Left hindlimb (tissue), 1 donor: ENCODE results near the gene LRRC8D.

Source experiments
- DNase-seq: peaks from one replicate; pipeline ENCODE4 v3.0.0-alpha.2; 2018

LRRC8D gene

DNA sequence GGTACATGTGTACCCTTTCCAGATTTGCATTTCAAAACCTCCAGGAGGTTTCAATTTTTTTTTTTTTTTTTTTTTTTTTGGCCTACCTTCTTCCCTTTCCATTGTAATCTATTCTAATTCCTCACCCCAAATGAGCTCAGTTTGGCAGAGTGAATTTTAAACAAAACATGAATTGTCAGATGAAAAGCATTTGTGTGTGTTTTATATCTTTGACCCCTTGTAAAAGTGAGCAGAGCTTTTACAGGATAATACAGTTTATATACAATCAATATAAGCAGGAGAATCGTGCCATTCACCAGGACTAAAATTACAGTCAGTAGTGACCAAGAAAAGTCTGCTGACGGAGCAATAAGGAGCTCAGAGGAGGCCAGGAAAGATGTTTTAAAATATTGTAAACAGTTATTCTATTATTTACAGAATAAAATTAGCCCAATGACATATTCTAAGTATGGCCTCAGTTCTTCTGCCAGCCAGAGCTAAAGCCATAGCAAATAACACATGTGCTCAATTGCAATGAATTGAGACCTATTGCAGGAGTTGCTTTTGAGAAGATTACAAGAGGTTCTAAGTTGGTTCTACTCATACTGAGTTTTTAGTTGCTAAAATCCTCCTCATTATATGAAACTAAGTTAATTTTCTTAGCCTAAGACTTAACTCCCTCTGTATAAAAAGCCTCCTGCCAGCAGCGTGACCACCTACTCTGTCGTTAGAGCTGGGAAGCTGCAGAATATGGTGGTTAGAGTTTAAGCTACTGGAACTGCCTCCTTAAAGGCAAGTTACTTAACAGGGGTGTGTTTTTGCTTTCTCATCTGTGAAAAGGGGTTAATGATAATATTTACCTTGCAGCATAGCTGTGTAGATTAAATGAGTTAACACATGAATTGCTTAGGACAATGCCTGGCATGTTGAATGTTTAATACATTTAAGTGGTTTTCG is 123.3 kb downstream of the LRRC8D start:
- no peak for DNase-seq

DNA sequence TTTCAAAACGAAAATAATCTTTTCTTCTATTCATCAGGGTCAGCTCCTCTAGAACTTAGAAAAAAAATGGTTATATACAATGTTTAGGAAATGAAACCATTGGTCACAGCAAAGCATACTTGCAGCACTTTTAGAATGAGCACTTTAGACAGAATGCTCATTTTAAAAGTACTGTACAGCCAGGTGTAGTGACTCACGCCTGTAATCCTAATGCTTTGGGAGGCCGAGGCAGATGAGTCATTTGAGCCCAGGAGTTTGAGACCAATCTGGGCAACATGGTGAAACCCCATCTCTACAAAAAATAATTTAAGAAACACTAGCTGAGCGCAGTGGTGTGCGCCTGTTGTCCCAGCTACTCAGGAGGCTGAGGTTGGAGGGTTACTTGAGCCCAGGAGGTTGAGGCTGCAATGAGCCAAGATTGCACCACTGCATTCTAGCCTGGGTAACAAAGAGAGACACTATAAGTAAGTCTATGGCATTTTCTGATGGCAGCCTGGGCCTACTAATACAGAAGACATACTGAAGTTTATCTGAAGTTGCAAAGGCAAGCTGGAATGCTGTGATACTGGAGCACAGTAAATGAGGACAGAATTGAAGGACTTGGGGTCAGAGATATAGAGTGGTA is 125.1 kb downstream of the LRRC8D start:
- no peak for DNase-seq

DNA sequence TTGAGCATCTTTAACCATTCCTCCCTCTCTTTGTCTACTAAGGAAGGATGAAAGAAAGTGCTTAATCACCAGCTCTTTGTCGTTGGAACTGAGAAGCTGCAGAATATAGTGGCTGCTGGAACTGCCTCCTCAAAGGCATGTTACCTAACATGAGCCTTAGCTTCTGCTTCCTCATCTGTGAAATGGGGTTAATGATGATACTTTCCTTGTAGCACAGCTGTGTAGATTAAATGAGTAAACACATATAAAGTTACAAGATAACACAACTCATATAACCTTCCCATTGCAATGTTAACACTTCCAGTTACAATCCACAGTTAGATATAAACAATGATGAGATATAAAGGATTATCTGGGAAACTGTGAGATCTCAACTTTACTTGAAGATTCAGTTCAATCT is 125.7 kb downstream of the LRRC8D start:
- DNase-seq = no peak

DNA sequence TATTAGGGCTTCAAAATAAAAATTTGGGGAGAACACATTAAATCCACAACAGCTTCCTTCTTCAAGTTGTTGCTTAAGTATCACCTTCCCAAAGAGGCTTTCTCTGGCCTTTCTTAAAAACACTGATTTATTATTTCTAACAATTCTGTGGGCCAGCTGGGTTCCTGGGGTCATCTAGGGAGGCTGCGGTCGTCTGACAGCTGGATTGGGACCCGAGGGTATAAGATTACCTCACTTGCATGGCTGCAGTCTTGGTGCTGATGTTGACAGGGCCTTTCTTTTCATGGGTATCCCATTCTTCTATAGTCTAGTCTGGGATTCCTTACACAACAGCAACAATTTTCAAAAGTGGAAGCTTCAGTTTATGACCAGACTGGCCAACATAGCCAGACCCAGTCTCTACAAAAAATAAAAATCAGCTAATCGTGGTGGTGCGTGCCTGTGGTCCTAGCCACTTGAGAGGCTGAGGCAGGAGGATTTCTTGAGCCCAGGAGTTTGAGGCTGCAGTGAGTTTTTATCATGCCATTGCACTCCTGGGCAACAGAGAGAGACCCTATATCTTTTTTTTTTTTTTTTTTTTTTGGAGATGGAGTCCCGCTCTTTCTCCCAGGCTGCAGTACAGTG is 128.0 kb downstream of the LRRC8D start:
- no peak for DNase-seq

DNA sequence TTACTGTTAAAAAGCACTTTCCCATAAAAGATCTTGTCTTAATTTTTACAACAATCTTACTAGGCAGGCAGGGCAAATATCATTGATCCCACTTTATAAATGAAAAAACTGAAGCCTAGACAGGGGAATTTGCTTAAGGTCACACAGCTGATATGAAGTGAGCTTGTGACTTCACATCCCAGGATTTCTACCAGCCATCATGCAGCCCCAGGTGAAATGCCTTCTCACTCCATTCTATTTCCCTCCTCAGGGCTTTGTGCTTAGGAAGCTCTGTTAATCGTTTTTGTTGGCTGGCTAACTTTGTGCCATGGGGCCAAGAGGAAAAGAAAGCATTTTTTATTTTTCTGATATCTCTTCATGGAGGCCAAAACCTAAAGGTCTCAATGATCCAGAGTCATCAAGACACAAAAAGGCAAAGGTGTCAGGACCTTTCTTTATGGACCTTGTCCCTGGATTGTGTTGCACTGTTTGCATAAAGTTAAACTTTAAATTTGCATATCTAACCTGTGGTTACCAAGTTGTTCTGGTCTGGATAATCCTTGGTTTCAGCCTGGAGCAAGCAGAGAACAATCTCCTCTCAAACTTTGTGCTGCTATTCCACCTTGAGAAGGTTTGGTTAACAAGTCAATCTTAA is 129.3 kb downstream of the LRRC8D start:
- DNase-seq = no peak

DNA sequence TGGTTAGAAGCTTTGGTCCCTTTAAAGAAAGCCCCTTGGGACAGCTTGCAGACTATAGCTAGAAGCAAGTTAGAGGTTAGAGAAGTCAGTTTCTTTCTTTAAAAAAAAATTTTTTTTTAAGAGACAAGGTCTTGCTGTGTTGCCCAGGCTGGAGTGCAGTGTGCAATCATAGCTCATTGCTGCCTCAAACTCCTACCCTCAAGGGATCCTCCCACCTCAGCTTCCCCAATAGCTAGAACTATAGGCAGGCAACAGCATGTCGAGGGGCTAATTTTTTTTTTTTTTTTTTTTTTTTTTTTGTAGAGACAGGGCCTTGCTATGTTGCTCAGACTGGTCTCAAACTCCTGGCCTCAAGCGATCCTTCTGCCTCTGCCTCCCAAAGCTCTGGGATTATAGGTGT is 129.9 kb downstream of the LRRC8D start:
- DNase-seq = no peak

DNA sequence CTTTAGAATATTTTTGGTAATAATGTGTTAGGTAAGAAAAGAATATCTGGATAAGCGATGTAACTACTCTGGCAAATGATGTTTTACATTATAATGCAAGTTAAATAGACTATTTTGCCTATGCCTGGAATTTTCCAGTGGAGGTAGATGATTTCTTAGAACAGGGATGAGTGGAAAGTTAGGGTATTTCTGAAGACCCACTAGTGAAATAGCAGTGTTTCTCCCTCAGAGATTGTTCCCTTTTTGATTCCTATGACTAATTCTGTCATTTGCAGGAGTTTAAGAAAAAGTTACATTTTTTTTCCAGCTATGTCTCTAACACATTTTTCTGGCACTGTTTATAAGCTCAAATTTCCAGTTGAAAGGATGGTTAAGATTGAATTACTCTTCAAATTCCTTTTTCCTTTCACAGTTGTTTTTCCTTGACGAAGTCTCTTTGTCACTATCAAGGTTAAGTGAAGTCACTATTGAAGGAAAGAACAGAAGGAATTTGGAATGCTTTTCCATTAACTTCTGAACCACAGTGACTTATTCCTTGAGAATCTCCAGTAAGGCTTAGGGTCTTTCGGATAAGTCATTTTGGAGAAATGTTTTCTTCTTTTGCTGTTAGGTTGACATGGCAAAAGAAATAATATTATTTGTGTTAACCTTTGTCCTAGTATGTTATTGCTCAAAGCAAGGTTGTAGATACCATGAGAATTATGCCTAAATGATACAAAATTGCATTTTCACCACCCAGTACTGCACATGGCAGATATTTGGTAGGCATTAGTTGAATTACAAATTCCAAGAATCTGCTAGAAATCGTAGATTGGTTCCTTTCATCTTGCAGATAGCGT is 131.2 kb downstream of the LRRC8D start:
- DNase-seq = no peak

DNA sequence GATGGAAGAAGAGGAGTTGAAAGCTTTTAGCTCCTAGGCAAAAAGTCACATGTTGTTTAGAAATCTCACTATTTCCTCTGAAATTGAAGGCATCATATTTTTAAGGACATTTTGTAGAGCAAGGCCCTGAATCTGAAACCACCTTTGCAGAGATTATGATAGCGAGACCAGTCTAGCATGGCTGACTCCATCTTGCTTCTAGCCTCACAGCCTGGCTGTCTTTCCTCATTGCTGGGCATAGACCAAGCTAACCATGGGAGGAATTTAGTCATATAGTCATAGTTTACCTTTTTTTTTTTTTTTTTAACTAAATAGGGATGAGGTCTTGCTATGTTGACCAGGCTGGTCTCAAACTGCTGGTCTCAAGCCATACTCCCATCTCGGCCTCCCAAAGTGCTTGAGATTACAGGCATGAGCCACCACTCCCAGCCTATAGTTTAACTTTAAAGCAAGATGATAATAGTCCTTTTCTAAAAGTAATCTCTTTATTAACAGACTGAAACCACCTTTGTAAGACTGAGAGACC is 131.8 kb downstream of the LRRC8D start:
- DNase-seq = no peak

DNA sequence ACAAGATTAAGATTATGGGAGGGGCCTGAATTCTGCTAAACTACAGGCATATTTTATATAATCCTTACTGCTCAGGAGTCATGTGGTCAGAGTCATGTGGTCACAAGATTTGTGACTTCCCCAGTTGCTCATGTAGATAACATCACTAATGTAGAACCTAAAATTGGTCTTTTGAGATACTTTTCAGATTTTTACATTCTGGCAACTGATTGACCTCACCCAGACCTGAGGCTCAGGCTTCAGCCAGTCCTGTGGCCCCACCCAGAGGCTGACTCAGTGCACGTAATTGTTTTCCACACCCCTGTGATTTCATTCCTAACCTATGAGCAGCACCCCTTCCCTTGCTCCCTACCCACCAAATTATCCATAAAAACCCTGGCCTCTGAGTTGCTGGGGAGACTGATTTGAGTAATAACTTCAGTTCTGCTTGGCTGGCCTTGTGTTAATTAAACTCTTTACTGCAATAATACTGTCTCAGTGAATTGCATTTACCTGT is 132.3 kb downstream of the LRRC8D start:
- DNase-seq = no peak

DNA sequence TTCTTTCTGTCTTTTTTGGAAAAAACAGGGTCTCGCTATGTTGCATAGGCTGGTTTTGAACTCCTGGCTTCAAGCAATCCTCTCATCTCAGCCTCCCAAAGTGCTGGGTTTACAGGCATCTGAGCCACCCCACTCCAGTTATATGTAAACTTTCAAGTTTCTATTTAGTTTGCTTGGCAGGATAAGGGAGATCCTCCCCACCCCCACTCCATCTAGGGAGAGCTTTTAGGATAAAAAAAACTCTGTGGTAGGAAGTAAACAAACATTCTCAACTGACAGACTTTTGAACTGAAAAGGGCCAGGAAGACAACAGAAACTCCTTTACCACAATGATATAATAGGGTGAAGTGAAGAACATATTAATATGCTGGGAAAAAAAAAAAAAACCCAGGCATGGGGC is 133.1 kb downstream of the LRRC8D start:
- no peak for DNase-seq

DNA sequence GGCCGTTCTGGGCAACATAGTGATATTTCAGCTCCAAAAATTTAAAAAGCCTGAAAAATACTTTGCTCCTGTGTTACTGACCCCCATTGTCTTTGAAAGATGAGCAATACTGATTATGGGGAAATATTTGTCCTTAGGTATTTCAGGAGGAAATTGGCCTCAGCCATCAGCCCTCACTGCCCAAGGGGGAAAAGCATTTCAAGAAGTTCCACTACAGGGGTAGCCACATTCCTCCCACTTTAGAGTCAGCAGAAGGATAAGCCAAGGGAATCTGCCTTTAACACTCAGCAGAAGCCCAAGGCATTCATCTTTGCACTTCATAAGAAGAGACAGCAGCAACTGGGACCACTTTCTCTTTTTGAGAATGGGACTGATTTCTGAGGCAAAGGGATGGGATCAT is 133.6 kb downstream of the LRRC8D start:
- DNase-seq = no peak

DNA sequence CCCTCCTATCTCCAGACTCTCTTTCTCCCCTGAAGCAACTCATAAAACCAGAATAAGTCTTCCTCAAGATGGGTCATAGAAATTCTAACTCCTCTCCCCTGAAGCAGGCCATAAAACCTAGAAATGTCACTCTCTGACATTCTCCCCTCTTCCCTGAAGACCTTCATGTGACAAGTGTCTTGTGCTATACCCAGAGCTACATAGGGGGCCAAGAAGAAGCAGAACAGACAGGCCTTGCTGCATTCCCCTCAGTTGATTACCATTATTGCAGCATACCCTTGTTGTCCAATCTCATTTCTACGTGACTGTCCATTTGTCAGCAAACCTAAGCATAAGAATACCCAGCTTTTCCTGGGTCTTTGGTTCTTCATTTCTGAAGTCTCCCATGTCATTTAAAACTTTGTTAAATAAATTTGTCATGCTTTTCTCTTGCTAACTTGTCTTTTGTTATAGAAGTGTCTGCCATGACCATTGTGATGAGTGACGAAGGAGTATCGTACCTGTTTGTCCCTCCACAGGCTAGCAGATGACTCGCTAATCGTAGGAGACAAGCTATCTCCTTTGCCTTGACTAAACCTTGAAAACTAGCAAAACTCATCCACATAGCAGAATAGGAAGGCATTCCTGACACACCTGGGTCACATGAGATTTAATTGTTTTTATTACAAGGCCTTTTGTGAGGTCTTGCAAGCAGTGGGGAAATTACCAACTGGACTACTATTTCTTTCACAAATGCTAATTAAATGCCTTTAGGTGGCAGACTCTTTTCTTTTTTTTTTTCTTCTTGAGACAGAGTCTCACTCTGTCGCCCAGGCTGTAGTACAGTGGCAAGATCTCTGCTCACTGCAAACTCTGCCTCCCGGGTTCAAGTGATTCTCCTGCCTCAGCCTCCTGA is 134.7 kb downstream of the LRRC8D start:
- no peak for DNase-seq

DNA sequence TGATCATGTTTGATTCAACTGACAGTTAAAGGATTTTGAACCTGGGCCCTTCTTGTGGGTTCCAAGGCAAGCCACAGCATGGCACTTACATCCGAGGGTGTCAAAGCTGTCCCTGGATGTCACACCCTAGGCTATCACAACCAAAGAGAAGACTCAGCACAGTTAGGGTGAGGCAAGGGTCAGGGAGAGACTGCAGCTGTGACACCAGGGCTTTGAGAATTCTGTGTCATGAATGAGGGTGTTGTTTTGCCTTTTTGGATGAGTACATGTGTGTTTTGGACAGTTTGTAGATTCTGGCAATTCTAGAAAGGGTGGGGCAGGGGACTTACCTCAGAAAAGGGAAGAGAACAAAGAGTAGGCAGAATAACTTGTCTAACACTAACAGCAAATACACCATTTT is 136.3 kb downstream of the LRRC8D start:
- DNase-seq = no peak

DNA sequence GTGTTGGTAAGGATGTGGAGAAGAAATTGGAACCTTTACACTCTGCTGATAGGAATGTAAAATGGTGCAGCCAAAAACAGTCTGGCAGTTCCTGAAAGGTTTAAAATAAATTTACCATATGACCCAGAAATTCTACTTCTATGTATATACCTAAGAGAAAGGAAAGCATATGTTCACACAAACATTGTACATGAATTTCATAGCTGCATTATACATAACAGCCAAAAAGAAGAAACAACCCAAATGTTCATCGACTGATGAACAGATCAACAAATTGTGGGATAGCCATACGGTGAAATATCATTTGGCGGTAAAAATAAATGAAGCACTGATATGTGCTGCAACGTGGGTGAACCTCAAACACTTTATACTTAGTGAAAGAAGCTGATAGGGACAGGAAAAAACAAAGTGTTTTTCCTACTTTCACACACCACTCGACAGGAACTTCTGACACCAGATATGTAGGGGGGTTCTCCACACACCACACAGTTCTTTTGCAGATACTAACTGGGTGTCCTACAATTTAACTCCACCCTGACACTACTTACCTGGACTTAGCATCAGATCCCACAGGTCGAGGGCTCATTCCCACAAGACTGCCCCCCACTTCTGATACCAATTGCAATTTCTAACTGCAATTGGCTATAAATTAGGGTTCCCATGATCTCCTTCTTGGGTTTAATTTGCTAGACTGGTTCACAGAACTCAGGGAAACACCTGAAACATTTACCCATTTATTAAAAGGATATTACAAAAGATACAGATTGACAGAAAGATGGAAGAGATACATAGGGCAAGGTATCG is 138.2 kb downstream of the LRRC8D start:
- DNase-seq = no peak

DNA sequence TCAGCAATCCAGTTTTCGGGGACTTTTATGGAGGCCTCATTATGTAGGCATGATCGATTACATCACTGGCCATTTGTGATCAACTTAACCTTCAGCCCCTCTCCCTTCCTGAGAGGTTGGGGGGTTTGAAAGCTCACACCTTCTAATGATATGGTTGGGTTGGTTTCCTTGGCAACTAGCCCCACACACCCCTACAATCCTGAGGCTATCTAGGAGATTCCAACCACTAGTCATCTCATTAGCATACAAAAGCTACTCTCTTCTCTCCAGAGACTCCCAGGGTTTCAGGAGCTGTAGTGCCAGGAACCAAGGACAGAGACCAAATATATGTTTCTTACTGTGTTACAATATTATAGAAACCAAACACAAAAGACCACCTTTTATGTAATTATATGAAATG is 138.9 kb downstream of the LRRC8D start:
- DNase-seq = no peak

DNA sequence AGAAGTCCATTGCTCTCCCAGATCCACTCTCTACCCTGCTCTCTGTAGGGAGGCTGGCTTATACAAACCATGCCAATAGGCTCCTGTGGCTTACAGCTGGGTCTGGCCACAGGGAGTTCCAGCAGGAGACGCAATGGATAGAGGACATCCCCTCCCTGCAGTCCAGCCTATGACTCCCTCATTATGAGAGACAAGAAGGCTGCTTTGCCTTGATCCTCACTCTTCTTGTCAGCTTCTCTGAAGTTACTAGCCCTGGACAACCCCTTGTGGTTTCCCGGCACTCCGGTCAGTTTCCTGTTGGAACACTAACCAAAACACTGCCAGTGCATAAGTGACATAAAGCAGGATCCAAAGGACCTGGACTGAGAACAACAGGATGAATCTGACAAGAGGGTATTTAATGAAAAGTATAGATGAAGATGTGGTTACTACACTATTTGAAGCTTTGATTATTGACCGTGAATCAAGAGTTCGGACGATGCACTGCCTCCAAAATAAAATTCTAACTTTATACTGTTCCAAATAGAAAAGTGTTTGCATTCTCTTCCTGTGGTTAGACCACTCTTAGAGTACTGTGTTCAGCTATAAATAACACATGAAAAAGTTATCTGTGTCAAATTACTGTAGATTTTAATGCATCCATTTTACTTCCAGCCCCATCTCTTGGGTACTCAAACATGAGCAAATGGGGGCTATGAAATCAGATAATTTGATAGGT is 141.4 kb downstream of the LRRC8D start:
- no peak for DNase-seq

DNA sequence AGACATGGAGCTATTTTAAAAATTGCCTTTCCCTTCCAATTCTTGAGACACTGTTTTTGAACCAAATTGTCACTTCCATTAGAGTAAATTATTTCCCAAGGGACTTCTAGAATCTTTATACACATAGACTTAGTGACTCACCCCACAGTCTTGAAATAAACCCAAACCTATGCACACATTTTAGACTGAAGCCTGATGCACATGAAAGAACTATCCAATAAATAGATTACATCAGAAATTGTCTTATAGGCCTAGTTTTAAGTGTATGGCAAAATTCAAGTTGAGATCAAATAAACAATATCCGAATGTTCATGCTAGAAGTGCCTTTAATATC is 141.9 kb downstream of the LRRC8D start:
- no peak for DNase-seq

DNA sequence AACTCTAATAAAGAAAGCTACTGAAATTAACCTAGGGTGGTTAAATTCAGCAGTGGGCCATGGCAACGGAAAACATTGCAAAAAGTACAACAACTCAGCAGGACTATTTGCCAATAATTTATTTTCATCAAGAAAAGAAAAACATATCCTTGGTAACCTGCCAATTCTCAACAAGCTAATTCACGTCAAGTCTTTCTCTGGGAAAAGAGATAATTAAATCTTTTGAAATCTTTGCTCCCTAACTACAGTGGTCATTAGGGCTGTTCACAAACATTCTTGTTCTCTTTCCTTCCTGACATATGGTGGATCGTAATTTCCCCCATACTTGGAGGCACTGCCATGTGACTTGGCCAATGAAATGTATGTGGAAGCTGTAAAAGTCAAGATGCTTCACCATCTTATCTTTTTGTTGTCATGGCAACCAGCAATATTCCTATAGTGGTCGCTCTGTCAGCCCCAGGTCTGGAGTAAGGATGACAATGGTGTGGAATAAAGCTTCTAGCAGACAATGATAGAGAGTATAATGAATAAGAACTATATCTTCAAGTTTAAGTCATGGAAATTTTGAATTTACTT is 144.4 kb downstream of the LRRC8D start:
- DNase-seq = no peak

DNA sequence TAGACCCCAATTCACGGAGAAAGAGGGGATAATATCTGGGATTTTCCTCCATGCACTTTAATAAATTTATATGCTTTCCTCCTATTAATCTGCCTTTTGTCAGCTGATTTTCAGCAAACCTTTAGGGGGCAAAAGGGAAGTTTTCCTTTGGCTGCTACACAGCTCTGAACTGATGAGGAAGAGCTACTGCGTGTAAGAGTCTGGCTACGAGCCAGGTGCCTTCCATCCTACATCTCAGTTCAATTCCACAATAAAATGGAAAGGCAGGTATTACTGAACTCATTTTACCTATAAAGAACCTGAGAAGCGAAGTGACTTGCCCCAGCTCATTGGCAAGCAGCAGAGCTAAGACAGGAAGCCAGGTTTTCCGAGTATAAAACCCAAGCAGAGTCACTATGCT is 145.8 kb downstream of the LRRC8D start:
- no peak for DNase-seq
